ENCODE measurements around the gene BRF1.
"Not testable (repeated sequence)": the region's sequence is repeated elsewhere in the genome, so short reads cannot be mapped to it uniquely, and the experiment has no call there.

The BRF1 gene

DNA sequence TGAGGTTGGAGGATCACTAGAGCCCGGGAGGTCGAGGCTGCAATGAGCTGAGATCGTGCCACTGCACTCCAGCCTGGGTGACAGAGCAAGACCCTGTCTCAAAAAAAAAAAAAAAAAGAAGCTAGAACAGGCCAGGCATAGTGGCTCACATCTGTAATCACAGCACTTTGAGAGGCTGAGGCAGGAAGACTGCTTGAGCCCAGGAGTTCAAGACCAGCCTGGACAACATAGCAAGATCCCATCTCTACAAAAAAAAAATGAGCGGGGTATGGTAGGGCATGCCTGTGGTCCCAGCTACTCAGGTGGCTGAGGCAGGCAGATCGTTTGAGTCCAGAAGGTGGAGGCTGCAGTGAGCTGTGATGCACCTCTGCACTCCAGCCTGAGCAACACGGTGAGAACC, 11.9 kb downstream of the BRF1 start:
- not testable (repeated sequence) for DNase-seq (ENCODE audit: low spot score)

DNA sequence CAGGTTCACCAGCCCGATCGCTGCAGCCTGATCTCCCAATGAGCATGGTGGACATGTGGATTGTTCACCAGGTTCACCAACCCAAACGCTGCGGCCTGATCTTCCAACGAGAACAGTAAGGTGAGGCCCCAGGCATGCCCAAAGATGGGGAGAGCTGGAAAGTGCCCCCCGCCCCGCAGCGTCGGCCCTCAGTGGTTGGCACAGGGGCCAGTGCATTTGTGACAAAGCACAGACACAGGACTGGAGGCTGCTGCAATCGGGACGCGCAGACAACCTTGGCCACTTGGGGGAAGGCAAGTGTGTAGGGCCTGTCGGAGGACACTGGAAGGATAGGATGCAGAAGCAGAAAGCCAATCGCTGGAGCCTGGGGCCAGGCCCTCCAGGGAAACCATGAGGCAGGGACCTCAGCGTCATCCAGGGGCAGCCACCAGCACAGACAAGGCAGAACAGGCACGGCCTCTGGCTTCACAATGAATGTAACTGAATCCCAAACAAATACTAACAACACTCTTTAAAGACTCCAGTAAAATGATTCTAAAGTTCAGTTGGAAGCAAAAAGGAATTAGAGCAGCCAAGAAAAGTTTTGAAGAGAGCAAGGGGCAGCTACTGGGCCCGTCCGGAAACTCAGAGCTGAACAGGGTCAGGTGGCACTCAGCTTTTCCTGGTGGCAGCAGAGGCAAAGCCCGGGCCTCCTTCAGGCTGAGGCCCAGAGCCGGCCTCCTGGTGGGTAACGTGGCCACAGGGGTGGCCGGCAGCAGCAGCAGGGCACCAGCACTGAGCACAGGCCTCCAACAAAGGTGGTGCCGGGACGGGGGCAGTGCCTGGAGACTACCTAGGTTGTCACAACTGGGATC, 13.3 kb downstream of the BRF1 start:
- DNase-seq (ENCODE audit: low spot score) = no peak

DNA sequence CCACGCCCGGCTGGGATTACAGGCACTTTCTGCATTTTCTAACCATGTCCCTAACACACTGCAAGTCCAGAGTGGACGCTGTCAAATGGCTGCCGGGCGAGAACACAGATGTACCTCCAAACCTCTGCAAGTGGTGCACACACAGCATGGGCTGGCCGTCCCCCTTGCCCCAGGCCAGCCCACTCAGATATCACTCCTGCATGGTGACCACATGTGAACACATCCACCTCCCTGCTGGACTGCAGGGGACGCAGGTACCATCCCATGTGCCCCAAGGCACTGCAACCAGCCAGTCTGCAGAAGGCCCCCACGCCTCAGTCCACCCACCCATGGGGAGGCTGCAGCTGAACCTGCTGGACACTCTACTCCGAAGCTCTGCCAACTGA, 14.0 kb downstream of the BRF1 start:
- no peak for DNase-seq (ENCODE audit: low spot score)

DNA sequence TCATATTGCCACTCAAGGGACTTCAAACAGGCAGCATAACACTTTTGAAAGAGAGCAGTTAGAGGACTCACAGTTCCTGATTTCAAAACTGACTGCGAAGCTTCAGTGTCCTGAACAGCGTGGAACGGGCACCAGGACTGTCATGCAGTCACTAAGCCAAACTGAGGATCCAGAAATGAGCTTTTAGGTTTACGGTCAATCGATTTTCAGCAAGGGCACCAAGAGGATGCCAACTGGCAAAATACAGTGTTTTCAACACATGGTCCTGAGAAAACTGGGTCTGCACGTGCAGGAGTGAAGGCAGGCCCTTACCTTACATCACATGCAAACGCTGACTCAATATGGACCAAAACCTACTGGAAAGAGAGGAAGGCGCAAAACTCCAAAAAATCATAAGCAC, 15.6 kb downstream of the BRF1 start:
- DNase-seq (ENCODE audit: low spot score) = no peak

DNA sequence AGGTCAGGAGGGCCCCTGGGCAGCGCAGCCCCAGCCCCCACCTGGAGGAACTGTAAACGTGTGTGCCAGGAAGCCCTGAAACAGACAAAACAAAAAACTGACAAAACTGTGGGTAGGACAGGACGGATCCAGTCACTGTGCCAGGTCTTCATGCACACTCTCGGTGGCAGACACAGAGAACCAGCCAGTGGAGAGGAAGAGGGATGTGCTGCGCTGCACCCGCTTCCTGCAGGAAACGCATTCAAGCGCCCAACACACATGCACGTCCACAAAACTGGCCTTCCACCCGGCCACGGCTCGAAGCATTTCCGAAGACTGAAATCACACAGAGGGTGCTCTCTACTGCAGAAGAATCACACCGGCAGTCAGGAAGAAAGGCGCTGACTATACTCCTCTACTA, 16.9 kb downstream of the BRF1 start:
- DNase-seq (ENCODE audit: low spot score) = no peak

DNA sequence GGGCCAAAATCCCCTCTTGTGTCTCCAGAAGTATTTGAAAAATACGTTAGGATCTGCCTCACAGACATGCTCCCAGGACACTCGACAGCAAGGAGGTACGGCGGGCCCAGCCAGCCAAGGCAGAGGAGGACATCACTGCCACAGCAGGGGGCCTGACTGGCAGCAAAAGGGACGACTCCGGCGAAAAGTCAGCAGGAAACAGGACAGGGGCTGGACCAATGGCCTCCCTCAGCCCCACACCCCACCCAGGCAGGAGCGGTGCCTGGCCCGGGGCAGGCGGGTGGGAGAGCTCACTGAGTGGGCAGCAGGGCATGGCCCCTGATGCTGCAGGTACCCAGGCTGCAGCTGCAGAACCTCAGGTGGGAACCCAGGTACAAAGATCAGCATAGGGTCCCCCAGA, 17.8 kb downstream of the BRF1 start:
- DNase-seq (ENCODE audit: low spot score) = no peak

DNA sequence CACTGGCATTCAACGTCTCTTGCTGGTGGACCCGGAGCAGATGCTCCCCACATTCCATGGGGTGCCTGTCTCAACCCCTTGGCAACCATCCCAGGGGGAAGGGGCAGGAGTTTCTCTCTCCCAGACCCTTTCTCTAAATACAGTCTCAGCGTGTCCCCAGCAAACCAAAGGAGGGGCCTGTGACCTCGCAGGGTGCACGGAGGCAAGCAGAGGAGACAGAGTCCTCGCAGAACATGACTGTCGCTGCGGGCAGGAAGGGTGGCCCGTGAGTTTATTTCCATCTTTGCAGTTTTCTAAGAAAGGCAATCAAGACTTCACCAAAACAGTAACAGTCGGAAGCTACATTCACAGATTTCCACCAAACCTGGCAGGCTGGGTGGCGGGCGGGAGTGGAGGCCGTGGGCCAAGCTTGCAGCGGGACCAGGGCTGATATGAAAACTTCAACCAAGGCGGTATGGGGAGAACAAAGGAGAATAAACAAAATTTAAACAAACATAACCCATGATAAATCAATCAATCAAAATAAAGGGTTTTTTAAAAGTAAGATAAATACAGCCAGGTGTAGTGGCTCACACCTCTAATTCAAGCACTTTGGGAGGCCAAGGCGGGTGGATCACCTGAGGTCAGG, 18.6 kb downstream of the BRF1 start:
- no peak for DNase-seq (ENCODE audit: low spot score)

DNA sequence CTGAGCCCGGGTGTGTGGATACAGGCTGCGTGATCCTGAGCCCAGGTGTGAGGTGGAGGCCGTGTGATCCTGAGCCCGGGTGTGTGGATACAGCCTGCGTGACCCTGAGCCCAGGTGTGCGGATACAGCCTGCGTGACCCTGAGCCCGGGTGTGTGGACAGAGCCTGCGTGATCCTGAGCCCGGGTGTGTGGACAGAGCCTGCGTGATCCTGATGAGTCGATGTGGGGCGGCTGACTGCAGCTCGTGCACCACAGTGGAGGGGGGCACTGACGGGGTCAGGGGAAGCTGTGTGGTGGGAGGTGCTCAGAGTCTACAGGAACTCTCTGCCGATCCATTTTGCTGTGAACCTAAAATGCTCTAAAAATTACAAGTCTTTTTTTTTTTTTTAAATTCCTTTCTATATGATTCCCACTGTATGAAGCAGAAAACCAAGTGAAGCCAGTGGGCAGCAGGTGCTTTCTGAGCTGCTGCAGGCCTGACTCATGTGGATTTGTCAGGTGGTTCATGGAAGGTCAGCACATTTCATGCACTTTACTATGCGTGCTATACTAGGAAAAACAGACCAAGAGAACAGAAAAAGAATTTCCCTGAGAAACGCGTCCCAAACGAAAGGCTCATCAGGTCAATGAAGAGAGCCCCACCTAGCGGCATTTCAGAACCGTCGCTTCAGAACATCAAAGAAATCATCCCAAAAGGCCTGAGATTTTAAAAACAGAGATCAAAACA, 19.3 kb downstream of the BRF1 start:
- no peak for DNase-seq (ENCODE audit: low spot score)

DNA sequence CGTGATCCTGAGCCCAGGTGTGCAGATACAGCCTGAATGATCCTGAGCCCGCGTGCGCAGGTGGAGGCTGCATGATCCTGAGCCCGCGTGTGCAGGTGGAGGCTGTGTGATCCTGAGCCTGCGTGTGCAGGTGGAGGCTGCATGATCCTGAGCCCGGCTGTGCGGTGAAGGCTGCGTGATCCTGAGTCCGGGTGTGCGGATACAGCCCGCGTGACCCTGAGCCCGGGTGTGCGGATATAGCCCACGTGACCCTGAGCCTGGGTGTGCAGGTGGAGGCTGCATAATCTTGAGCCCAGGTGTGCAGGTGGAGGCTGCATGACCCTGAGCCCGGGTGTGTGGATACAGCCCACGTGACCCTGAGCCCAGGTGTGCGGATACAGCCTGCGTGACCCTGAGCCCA, 20.3 kb downstream of the BRF1 start:
- DNase-seq (ENCODE audit: low spot score) = no peak

DNA sequence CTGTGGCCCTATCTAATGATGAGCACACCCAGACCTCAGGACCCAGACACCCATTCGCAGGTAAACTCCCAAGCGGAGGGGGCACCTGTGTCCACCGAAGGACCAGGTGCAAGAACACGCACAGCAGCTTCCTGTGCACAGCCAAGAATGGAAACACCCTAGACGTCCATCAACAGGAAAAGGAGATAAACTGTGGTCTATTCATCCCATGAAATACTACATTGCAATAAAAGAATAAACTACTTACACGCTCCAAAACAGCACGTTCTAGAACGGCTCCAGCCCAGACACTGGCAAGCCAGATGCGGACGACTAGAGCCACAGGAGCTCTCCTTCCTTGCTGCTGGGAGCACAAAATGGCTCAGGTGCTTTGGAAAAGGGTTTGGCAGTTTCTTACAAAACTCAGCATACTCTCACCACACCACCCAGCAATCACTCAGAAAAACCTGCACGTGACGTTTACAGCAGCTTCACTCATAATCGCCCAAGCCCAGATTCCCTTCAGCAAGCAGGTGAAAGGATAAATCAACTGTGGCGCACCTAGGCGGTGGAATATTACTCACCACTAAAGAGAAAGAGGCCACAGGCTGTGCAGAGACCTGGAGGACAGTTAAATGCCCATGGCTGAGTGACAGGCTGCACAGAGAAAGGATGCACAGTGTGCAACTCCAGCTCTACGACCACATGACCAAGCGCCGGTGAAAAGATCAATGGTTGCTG, 21.0 kb downstream of the BRF1 start:
- DNase-seq (ENCODE audit: low spot score) = no peak

DNA sequence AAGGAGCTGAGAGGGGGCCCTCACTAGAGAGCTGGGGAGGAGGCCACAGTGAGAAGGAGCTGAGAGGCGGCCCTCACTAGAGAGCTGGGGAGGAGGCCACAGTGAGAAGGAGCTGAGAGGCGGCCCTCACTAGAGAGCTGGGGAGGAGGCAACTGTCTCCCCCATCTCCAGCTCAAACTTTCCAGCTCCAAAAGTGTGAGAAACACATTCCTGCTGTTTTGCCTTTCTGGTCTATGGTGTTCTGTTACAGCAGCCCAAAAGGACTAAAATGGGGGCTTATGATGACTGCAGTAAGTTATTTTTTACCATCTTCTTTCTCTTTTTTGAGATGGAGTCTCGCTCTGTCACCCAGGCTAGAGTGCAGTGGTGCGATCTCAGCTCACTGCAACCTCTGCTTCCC, 23.4 kb downstream of the BRF1 start:
- DNase-seq (ENCODE audit: low spot score) = not testable (repeated sequence)

DNA sequence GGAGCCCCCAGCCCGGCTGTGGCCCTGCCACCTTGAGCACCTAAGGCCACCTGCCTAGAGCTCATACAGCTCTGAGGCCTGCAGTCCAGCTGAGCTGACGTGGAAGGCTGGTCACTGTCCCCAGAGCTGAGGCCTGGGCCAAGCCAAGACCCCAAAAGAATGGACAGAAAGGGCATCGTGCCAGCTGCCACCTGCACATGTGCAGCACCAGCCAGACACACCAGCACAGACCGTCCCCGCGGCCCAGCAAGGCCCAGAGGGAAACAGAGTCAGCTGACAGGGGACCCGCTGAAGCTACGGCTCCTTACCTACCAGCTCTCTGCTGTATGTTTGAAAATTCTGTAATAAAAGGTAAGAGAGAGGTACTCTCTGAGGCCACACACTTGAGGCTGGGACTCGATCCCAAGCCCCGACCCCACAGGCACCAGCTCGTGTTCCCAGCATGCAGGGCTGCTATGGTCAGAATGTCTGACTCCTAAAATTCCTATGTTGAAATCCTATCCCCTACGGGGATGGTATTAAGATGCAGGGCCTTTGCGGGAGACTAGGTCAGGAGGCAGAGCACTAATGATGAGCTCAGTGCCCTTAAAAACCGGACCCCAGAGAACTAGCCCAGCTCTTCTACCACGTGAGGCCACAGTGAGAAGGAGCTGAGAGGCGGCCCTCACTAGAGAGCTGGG, 25.4 kb downstream of the BRF1 start:
- no peak for DNase-seq (ENCODE audit: low spot score)

DNA sequence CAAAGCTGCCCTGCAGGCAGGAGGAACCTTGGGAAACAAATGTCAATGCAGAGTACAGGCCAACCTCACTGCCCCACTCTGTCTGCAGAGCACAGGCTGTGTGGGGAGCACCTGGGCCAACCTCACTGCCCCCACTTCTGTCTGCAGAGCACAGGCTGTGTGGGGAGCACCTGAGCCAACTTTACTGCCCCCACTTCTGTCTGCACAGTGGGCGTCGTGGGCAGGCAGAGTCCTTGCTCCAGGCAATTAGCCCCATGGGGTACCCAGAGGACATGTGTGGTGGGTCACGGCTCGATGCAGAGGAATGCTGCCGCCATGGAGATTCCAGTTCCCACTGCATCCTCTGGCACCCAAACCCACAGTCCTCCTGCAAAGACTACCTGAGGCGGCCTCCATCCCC, 26.2 kb downstream of the BRF1 start:
- DNase-seq (ENCODE audit: low spot score) = no peak

DNA sequence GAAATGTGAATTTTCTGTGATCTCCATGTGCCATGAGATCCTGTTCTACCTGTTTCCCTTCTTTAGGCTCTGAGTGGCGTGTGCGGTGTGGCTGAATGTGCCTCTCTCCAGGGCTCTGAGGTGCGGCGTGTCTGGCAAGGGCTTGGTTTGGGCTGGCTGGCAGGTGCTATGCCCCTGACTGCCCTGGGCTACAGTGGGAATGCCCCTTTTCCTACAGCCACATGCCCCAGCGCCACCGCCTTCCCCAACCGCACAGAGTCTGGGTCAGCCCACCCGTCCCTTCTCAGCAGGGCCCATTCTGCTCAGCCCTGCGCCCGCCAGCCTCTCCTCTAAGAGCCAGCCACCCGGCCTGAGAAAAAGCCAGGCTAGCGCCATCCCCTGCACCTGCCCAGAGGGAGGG, 27.7 kb downstream of the BRF1 start:
- DNase-seq (ENCODE audit: low spot score) = no peak

DNA sequence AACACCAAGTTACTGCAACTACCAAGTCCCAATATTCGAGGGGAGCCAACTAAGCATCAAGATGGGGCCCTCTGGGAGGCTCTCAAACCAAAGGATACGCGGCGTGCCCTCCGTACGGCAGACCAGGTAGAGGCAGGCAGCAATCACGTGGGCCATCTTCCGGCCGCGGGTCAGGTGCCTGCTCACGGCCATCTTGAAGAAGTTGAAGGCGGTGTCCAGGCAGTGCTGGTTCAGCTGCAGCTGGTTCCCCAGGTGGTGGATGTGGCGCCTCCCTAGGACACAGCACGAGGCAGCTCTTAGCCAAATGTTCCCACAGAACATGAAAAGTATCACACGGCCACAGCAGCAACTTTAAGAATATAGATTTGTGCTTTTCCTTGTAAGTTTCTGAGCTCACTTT, 28.2 kb downstream of the BRF1 start:
- DNase-seq (ENCODE audit: low spot score) = no peak

DNA sequence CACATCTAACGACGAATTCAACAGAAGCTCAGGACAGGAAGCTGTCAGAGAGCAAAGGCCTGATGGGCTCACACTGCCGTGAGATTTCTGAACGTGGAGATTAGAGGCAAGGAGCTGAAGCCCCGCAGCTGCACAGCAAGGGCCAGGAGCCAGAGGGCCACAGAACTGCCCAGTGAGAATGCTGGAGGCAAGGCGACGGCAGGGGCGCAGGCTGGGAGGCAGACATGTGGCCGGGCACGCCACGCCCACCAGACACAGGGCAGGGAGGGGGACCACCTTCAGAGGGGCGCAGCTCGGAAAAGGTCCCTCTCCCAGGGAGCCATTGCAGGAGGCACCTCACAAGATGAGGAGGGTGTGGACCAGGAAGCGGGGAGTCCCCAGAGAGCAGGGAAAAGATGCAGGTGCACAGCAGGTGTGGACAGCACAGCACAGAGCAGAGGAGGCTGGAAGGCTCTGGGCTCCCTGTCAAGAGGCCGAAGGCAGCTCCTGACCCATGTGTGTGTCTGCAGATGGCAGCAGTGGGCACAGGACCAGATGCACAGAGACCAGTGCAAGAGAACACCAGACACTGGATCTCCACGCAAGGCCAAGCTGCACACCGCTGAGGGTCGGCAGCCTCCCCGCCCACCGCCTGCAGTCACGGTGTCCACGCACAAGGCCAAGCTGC, 29.4 kb downstream of the BRF1 start:
- DNase-seq (ENCODE audit: low spot score) = no peak

DNA sequence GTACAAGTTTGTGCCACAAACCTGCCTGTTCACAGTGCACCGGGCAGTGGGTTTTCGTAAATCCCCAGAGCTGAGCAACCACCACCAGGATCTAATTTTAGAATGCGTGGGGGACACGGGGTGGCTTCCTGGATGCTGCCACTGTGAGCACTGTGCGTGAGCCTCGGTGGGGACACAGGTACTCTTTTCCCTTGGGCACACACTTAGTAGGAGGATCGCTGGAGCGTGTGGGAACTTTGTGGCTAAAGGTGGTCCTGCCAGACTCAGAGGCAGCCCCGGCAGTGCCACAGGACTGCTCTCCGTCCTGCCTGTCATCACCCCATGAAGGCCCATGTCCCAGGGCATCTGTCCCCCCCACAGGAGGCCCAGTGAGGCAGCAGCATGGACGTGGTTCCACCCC, 31.4 kb downstream of the BRF1 start:
- DNase-seq (ENCODE audit: low spot score) = no peak

DNA sequence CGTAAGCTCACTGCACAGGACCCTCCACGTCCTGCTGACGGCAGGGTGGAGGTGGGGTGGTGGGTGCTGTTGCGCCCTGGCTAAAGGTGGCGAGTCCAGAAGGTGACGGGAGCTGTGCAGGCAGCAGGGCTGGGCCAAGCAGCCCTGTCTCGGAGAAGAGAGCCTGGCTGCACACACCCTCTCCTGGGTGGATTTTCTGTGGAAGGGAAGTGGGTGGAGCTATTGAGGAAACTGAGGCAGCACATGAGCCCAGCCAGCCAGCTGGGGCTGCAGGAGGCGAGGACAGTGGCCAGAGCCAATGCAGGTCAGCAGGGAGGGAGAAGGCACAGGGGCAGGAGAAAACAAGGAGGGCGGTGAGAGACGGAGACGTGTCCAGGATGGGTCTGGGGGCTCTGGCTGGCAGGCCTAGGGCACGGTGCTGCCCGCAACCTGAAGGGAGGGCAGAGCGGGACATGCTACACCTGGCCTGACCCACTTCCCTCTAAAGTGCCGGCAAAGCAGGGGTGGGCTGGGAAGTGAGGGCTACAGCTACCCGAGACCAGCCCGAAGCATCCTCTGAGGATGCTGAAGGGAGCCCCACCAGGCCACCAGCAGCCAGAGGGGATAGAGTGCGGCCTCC, 32.0 kb downstream of the BRF1 start:
- no peak for DNase-seq (ENCODE audit: low spot score)

DNA sequence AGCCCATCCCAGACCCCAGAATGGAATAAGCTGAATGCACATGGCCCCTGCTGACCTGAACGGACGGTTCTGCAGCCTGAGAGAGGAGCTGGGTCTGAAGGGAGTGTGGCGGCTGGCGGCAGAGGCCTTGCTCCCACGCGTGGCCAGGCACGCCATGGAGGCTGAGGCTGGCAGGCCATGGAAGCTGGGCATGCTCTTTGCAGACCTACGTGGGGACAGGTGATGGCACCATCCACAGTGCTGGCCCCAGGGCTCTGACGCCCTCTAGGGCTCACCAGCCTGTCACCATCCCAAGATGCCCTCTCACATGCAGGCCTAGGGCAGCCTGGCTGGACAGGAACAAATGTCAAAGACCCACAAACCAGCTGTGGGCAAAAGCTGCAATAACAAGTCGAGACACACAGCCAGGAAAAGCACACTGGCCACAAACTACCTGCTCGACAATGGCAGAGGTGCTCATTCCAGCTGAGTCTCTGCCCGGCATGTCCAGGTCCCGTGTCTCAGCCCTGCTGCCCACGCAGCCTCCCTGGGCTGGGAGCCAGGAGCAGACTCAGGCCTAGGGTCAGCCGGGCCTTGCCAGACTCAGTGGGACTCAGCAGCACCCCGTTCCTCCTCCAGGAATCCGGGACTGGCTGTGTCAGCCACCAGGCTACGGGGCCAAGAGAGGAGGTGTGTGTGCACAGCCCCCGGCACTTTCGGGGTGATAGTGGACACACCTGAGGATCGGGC, 32.8 kb downstream of the BRF1 start:
- DNase-seq (ENCODE audit: low spot score) = no peak

DNA sequence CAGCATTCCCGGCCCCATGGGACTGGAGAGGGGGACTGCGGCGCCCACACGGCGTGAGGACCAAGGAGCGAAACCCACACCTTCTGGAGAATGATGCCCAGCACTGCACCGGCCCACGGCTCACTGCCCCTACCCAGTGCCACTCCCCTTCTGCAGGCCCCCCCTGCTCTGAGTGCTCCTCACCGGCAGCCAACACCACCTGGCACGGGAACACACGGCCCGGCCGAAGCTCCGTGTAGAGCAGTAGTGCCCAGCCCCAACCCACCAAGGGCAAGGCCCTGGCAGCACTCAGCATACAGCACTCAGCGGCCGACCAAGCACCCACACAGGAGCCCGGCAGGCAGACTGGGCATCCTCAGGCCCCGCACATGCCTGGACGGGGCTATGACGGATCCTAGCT, 39.0 kb downstream of the BRF1 start:
- DNase-seq (ENCODE audit: low spot score) = no peak
